IMR-90 (cell line): ENCODE measurements around the gene LIPH. TPM values are rescaled to one million over a fixed set of nuclear protein-coding genes. Genes with fewer than 3 reads are reported as not detected.

Experiments used
- ATAC-seq: fragments of 200-7000 bp; cut with Tn5 transposase; 2 replicates; pipeline ENCODE4 v1.9.1; 2020; ENCODE audit warnings: low read depth, mild to moderate bottlenecking, moderate library complexity
- BruUV-seq: library from RNA; stranded (reverse); fragments of 400-500 nt; replicated peaks from 2 replicates; lab custom pipeline; 2021; lab: Mats Ljungman, UMichigan
- CTCF ChIA-PET: fragments of 300-600 bp; formaldehyde crosslinking; extraction: SDS; loops from one replicate; lab custom pipeline; 2021; ENCODE audit warnings: antibody characterized with exemption; lab: Yijun Ruan, JAX
- POLR2A ChIA-PET: fragments of 300-600 bp; sonication (Branson Sonifier 250); formaldehyde crosslinking; loops from one replicate; lab custom pipeline; 2022; ENCODE audit warnings: antibody characterized with exemption; ENCODE audit not compliant: unreplicated experiment; lab: Charles Lee
- DNase-seq: peaks from one replicate; pipeline ENCODE4 v3.0.0; 2013
- H2AFZ ChIP-seq: replicated peaks from 2 replicates; pipeline ENCODE3; 2013; ENCODE audit warnings: low read length, mild to moderate bottlenecking; ENCODE audit not compliant: poor library complexity
- H2AK5ac ChIP-seq: 2 replicates; pipeline ENCODE4 v1.6.1; 2013; ENCODE audit warnings: low read depth, low read length, inconsistent platforms
- H2AK9ac ChIP-seq: replicated peaks from 2 replicates; pipeline ENCODE3; 2013; ENCODE audit warnings: mild to moderate bottlenecking, low read depth, low read length, moderate library complexity; ENCODE audit not compliant: poor library complexity
- H2BK120ac ChIP-seq: 2 replicates; pipeline ENCODE4 v1.6.1; 2013; ENCODE audit warnings: low read depth, low read length, inconsistent platforms
- H2BK15ac ChIP-seq: 3 replicates; pipeline ENCODE4 v1.6.1; 2013; ENCODE audit warnings: low read depth, low read length, inconsistent platforms
- H2BK20ac ChIP-seq: 2 replicates; pipeline ENCODE4 v1.6.1; 2013; ENCODE audit warnings: low read depth, mild to moderate bottlenecking, inconsistent platforms, low read length, moderate library complexity
- H2BK5ac ChIP-seq: 2 replicates; pipeline ENCODE4 v1.6.1; 2013; ENCODE audit warnings: mild to moderate bottlenecking, low read depth, low read length, inconsistent platforms; ENCODE audit not compliant: poor library complexity, severe bottlenecking
- H3K14ac ChIP-seq: replicated peaks from 2 replicates; pipeline ENCODE4 v1.6.1; 2013; ENCODE audit warnings: low read depth, low read length, inconsistent platforms
- H3K18ac ChIP-seq: 2 replicates; pipeline ENCODE4 v1.6.1; 2013; ENCODE audit warnings: low read depth, low read length, control low read depth
- H3K23ac ChIP-seq: 2 replicates; pipeline ENCODE4 v1.6.1; 2013; ENCODE audit warnings: low read depth, low read length, inconsistent platforms
- H3K27ac ChIP-seq: 2 replicates; pipeline ENCODE4 v1.5.1; 2013; ENCODE audit warnings: mild to moderate bottlenecking, control low read depth, low read length; ENCODE audit not compliant: insufficient read depth
- H3K27me3 ChIP-seq: 2 replicates; pipeline ENCODE4 v1.6.1; 2013; ENCODE audit warnings: low read length; ENCODE audit not compliant: control insufficient read depth, insufficient read depth
- H3K36me3 ChIP-seq: 2 replicates; pipeline ENCODE4 v1.6.1; 2013; ENCODE audit warnings: low read length, mixed read lengths; ENCODE audit not compliant: control insufficient read depth, insufficient read depth
- H3K4ac ChIP-seq: 2 replicates; pipeline ENCODE4 v1.6.1; 2013; ENCODE audit warnings: low read depth, low read length, inconsistent platforms
- H3K4me1 ChIP-seq: 2 replicates; pipeline ENCODE4 v1.6.1; 2013; ENCODE audit warnings: low read length, mixed read lengths; ENCODE audit not compliant: control insufficient read depth, insufficient read depth
- H3K4me2 ChIP-seq: 2 replicates; pipeline ENCODE4 v1.6.1; 2013; ENCODE audit warnings: low read depth, mild to moderate bottlenecking, control low read depth, low read length, moderate library complexity
- H3K4me3 ChIP-seq: 2 replicates; pipeline ENCODE4 v1.5.1; 2013; ENCODE audit warnings: low read depth, mild to moderate bottlenecking, control low read depth, low read length, moderate library complexity; ENCODE audit not compliant: insufficient read depth
- H3K56ac ChIP-seq: 2 replicates; pipeline ENCODE4 v1.6.1; 2013; ENCODE audit warnings: low read length, inconsistent platforms; ENCODE audit not compliant: insufficient read depth; ENCODE audit errors: extremely low read depth
- H3K79me1 ChIP-seq, 2 experiments: 2 replicates each; pipeline ENCODE4 v1.6.1; 2013; ENCODE audit warnings: low read length in 2 of 2, inconsistent platforms in 1 of 2, low read depth in 1 of 2
- H3K9ac ChIP-seq: 2 replicates; pipeline ENCODE4 v1.6.1; 2013; ENCODE audit warnings: low read depth, low read length, control low read depth
- H3K9me1 ChIP-seq: 2 replicates; pipeline ENCODE4 v1.6.1; 2013; ENCODE audit warnings: low read length, inconsistent platforms; ENCODE audit not compliant: insufficient read depth
- H3K9me3 ChIP-seq: 2 replicates; pipeline ENCODE4 v1.6.1; 2013; ENCODE audit warnings: low read length; ENCODE audit not compliant: control insufficient read depth, insufficient read depth
- H4K20me1 ChIP-seq: 2 replicates; pipeline ENCODE4 v1.6.1; 2013; ENCODE audit warnings: low read length, inconsistent platforms; ENCODE audit not compliant: insufficient read depth
- H4K5ac ChIP-seq: 2 replicates; pipeline ENCODE4 v1.6.1; 2013; ENCODE audit warnings: mild to moderate bottlenecking, low read depth, low read length, control low read depth
- H4K8ac ChIP-seq, 2 experiments: 2 replicates each; pipeline ENCODE4 v1.6.1; 2013; ENCODE audit warnings: low read depth in 2 of 2, low read length in 2 of 2, control low read depth in 1 of 2, inconsistent platforms in 1 of 2
- H4K91ac ChIP-seq: 2 replicates; pipeline ENCODE4 v1.6.1; 2013; ENCODE audit warnings: low read depth, low read length, inconsistent platforms; ENCODE audit not compliant: insufficient read depth
- CHD1 ChIP-seq: IDR thresholded peaks from 2 replicates; pipeline ENCODE4 v1.6.1; 2012; ENCODE audit warnings: low read depth, low read length, improper control_type of control experiment
- MAFK ChIP-seq: IDR thresholded peaks from 2 replicates; pipeline ENCODE4 v1.6.1; 2012; ENCODE audit warnings: low read depth, low read length, improper control_type of control experiment
- MAZ ChIP-seq: IDR thresholded peaks from 2 replicates; pipeline ENCODE4 v1.6.1; 2012; ENCODE audit warnings: low read depth, mild to moderate bottlenecking, low read length, improper control_type of control experiment, moderate library complexity, borderline replicate concordance
- NFE2L2 ChIP-seq: fragments of 150-350 bp; IDR thresholded peaks from 2 replicates; pipeline ENCODE4 v1.6.1; 2016; ENCODE audit warnings: low read depth, mild to moderate bottlenecking, low read length
- POLR2A ChIP-seq: IDR thresholded peaks from 2 replicates; pipeline ENCODE4 v1.6.1; 2012; ENCODE audit warnings: mild to moderate bottlenecking, low read depth, low read length
- RCOR1 ChIP-seq: IDR thresholded peaks from 2 replicates; pipeline ENCODE4 v1.6.1; 2012; ENCODE audit warnings: mild to moderate bottlenecking, low read length, improper control_type of control experiment; ENCODE audit not compliant: insufficient replicate concordance
- RFX5 ChIP-seq: IDR thresholded peaks from 2 replicates; pipeline ENCODE4 v1.8.0; 2012; ENCODE audit warnings: low read depth, mild to moderate bottlenecking, low read length, moderate library complexity
- WGBS, 2 experiments: methylation state at CpG; one replicate each; pipeline versions ENCODE4 v1.1.5 to v1.1.7; 2013; ENCODE audit warnings: missing lambda C conversion rate in 2 of 2; ENCODE audit not compliant: insufficient read length in 1 of 2; ENCODE audit errors: extremely low coverage in 2 of 2; 5-methylcytosine and 5-hydroxymethylcytosine counted together
- dilution Hi-C: fragments of 300-500 bp; cut with HindIII; formaldehyde crosslinking; loops from one replicate; pipeline ENCODE4 v1.14.3; 2018; ENCODE audit warnings: low sequenced_read_pairs; ENCODE audit not compliant: unreplicated experiment
- in situ Hi-C: fragments of 300-500 bp; cut with MboI; formaldehyde crosslinking; loops from 3 replicates; pipeline ENCODE4 v1.14.3; 2019; ENCODE audit warnings: low sequenced_read_pairs, inconsistent platforms, mixed read lengths
- intact Hi-C: fragments of 100-400 bp; cut with micrococcal nuclease; formaldehyde crosslinking; loops from 2 replicates; pipeline ENCODE4 v1.10.0; 2022
- polyA plus RNA-seq, 3 experiments: library from polyadenylated mRNA; depleted of rRNA; stranded (reverse); fragments of >200 nt; gene quantifications; 2 replicates each; pipeline ENCODE4 v1.2.3, GENCODE V29; 2012; ENCODE audit warnings: low replicate concordance in 1 of 3
- total RNA-seq: library from RNA; depleted of rRNA; stranded (reverse); fragments of >200 nt; gene quantifications from 2 replicates; pipeline ENCODE4 v1.2.3, GENCODE V29; 2012
- TF ChIP-seq, protein P1 (sequence below): fragments of 150-350 bp; IDR thresholded peaks from 2 replicates; pipeline ENCODE4 v1.6.1; 2017; ENCODE audit warnings: mild to moderate bottlenecking, antibody characterized with exemption, low read length, low read depth

Gene LIPH
- total and polyA plus RNA-seq, 2 of the 4 experiments (the other 2 are of a cell fraction): 0.27 to 0.36 TPM

GRCh38 chr3:185473290-185473815 is 79.0 kb downstream of the LIPH start:
- H2AFZ ChIP-seq: no peak overlapping the region
- BruUV-seq: no TSS peak
- peaks cover 10% of the 10 kb centered on the region for H3K36me3 ChIP-seq
- H3K56ac ChIP-seq: no peak overlapping the region
- H2AK5ac ChIP-seq: no peak overlapping the region
- no peaks in the 10 kb centered on the region for H3K9me3 ChIP-seq
- H2BK20ac ChIP-seq: no peak overlapping the region
- 87% methylated on average over 3 of the region's 15 CpGs; no CpG with 5 or more reads in 1 of the 2 experiments for WGBS, 2 experiments
- no peak overlapping the region for H2BK15ac ChIP-seq
- H3K27ac ChIP-seq: no peak overlapping the region
- in situ Hi-C loops: no loop called here
- H4K5ac ChIP-seq: no peak overlapping the region
- TF ChIP-seq, protein P1, sequence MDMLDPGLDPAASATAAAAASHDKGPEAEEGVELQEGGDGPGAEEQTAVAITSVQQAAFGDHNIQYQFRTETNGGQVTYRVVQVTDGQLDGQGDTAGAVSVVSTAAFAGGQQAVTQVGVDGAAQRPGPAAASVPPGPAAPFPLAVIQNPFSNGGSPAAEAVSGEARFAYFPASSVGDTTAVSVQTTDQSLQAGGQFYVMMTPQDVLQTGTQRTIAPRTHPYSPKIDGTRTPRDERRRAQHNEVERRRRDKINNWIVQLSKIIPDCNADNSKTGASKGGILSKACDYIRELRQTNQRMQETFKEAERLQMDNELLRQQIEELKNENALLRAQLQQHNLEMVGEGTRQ: no peak
- TF ChIP-seq RCOR1: no peak
- TF ChIP-seq RFX5: no peak
- no peak for TF ChIP-seq MAZ
- TF ChIP-seq MAFK: no peak
- TF ChIP-seq CHD1: no peak
- TF ChIP-seq POLR2A: no peak
- TF ChIP-seq NFE2L2: no peak
- no peak overlapping the region for H3K9ac ChIP-seq
- no peak overlapping the region for H2BK5ac ChIP-seq
- H2AK9ac ChIP-seq: no peak overlapping the region
- H3K9me1 ChIP-seq: no peaks in the 10 kb centered on the region
- dilution Hi-C loops: no loop called here
- no peak overlapping the region for H3K14ac ChIP-seq
- no peak overlapping the region for H4K91ac ChIP-seq
- H3K18ac ChIP-seq: no peak overlapping the region
- H4K20me1 ChIP-seq: no peaks in the 10 kb centered on the region
- DNase-seq: peak; percentile 2
- H3K4me1 ChIP-seq: no peaks in the 10 kb centered on the region
- intact Hi-C loops: no loop called here
- no peak overlapping the region for H3K23ac ChIP-seq
- no peak overlapping the region for H3K4me3 ChIP-seq
- CTCF ChIA-PET: no interaction called here
- H4K8ac ChIP-seq: no peak overlapping the region
- H3K79me1 ChIP-seq: no peaks in the 10 kb centered on the region
- no peaks in the 10 kb centered on the region for H3K27me3 ChIP-seq
- no peak overlapping the region for H3K4ac ChIP-seq
- ATAC-seq: no peak
- H2BK120ac ChIP-seq: no peak overlapping the region
- POLR2A ChIA-PET: no interaction called here
- no peak overlapping the region for H3K4me2 ChIP-seq
